BJ (cell line): ENCODE data around the gene C5orf63. TPM values are rescaled to one million over a fixed set of nuclear protein-coding genes. Genes with fewer than 3 reads are reported as not detected.
A peak's percentile ranks its signal among the peaks of the same experiment; 100 is the strongest.

Experiments
- CTCF ChIA-PET: fragments of 350-600 bp; formaldehyde crosslinking; extraction: SDS; loops from one replicate; lab custom pipeline; 2021; ENCODE audit warnings: antibody characterized with exemption, inconsistent platforms; lab: Yijun Ruan, JAX
- POLR2A ChIA-PET: fragments of 300-600 bp; sonication (Branson Sonifier 250); formaldehyde crosslinking; extraction: SDS; loops from one replicate; lab custom pipeline; 2021; ENCODE audit warnings: antibody characterized with exemption; lab: Charles Lee
- DNase-seq: peaks from one replicate; pipeline ENCODE4 v3.0.0-alpha.2; 2011; ENCODE audit warnings: low read depth
- H3K27me3 ChIP-seq: 2 replicates; pipeline ENCODE4 v1.6.0; 2011; ENCODE audit warnings: low read length; ENCODE audit not compliant: control insufficient read depth, insufficient read depth
- H3K36me3 ChIP-seq: 2 replicates; pipeline ENCODE4 v1.5.1; 2011; ENCODE audit warnings: low read length; ENCODE audit not compliant: control insufficient read depth, insufficient read depth
- H3K4me3 ChIP-seq: 2 replicates; pipeline ENCODE4 v1.5.1; 2011; ENCODE audit warnings: low read depth, mild to moderate bottlenecking, control low read depth, low read length
- CTCF ChIP-seq: IDR thresholded peaks from 2 replicates; pipeline ENCODE4 v1.5.1; 2011; ENCODE audit warnings: low read depth, mild to moderate bottlenecking, control low read depth, inconsistent platforms, low read length, moderate library complexity; ENCODE audit not compliant: insufficient read depth
- polyA plus RNA-seq: library from polyadenylated mRNA; depleted of rRNA; stranded (reverse); fragments of >200 nt; gene quantifications from 2 replicates; pipeline ENCODE4 v1.2.3, GENCODE V29; 2011

The C5orf63 gene
- polyA plus RNA-seq, 1 experiment: 1.4 TPM

GRCh38 chr5:127012916-127013315 lies 60.4 kb downstream of the C5orf63 start:
- H3K4me3 ChIP-seq: no peak overlapping the region
- POLR2A ChIA-PET: no interaction called here
- CTCF ChIA-PET: interaction anchor here (1.3 to 1.4 kb wide), 2 partner anchors 13 to 16 kb away, joined by 4 to 6 read pairs; no protein-coding TSS in a partner anchor
- no peak for TF ChIP-seq CTCF
- peak; percentile 49 for DNase-seq
- no peaks in the 10 kb centered on the region for H3K36me3 ChIP-seq
- H3K27me3 ChIP-seq: no peaks in the 10 kb centered on the region

- POLR2A ChIA-PET: no interaction called here
These were observed 61.2 kb downstream of the C5orf63 start for GRCh38 chr5:127011961-127012644.

GRCh38 chr5:127011153-127011552 lies 62.1 kb downstream of the C5orf63 start:
- ChIA-PET POLR2A (no interaction called here), CTCF (interaction anchor here (1.2 to 1.9 kb wide), 4 partner anchors 10 to 173 kb away, joined by 3 to 4 read pairs (median 3); no protein-coding TSS in a partner anchor)
- no peak overlapping the region for H3K4me3 ChIP-seq

More at GRCh38 chr5:127011961-127012644, 61.2 kb downstream of the C5orf63 start:
- Histone ChIP-seq H3K36me3 (no peaks in the 10 kb centered on the region), H3K27me3 (no peaks in the 10 kb centered on the region), H3K4me3 (no peak overlapping the region)
- TF ChIP-seq CTCF: no peak
- DNase-seq: no peak
- CTCF ChIA-PET: interaction anchor here (1.3 to 1.6 kb wide), 4 partner anchors 11 to 19 kb away, joined by 3 to 6 read pairs (median 4); no protein-coding TSS in a partner anchor

DNA sequence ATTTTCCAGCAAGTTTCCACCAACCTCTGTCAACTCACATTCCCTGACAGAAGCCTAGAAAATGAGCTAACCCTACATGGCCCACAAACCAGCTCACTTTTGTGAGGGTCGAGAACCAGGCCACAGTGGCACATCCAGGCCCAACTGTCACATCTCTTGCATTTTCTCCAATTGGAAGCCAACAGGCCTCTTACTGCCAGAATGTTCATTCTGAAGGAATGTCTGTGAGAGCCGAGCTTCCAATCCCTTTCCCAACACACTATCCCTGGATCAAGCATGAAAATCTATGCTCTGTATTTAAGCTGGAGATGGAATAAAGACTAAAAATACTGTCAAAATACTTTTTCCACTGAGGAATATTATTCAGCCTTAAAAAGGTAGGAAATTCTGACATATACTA lies 62.9 kb downstream of the C5orf63 start:
- ChIA-PET POLR2A (no interaction called here), CTCF (interaction anchor here (0.8 to 1.9 kb wide), 4 partner anchors 9 to 172 kb away, joined by 3 to 4 read pairs (median 3); no protein-coding TSS in a partner anchor)
- no peak for DNase-seq

More at GRCh38 chr5:127011153-127011552, 62.1 kb downstream of the C5orf63 start:
- peak; percentile 57 for DNase-seq
- no peaks in the 10 kb centered on the region for H3K27me3 ChIP-seq
- H3K36me3 ChIP-seq: no peaks in the 10 kb centered on the region
- no peak for TF ChIP-seq CTCF

More for the DNA sequence above, 62.9 kb downstream of the C5orf63 start:
- H3K36me3 ChIP-seq: no peaks in the 10 kb centered on the region
- no peak for TF ChIP-seq CTCF
- H3K4me3 ChIP-seq: no peak overlapping the region
- H3K27me3 ChIP-seq: no peaks in the 10 kb centered on the region
